Right cardiac atrium (tissue), 5 donors: ENCODE measurements around the gene B3GNT5. TPM values are rescaled to one million over a fixed set of nuclear protein-coding genes. Genes with fewer than 3 reads are reported as not detected.

Experiments
- ATAC-seq, 2 donors: fragments of 200-7000 bp; cut with Tn5 transposase; one replicate each; pipeline versions ENCODE4 v1.8.0 to v1.9.1; 2020; ENCODE audit warnings: moderate library complexity in 2 of 2, mild to moderate bottlenecking in 1 of 2
- DNase-seq, 3 donors: peaks; one replicate each; pipeline ENCODE4 v3.0.0-alpha.2; 2020
- H3K27ac ChIP-seq: one replicate; pipeline ENCODE4 v1.5.1; 2013; ENCODE audit warnings: mild to moderate bottlenecking, low read length, control low read depth, moderate library complexity
- H3K27me3 ChIP-seq: one replicate; pipeline ENCODE4 v1.6.1; 2013; ENCODE audit not compliant: control insufficient read depth, insufficient read depth
- H3K4me1 ChIP-seq: one replicate; pipeline ENCODE4 v1.6.1; 2013; ENCODE audit warnings: low read length; ENCODE audit not compliant: control insufficient read depth, insufficient read depth
- H3K4me3 ChIP-seq: one replicate; pipeline ENCODE4 v1.5.1; 2013; ENCODE audit warnings: low read length, control low read depth
- H3K9me3 ChIP-seq: one replicate; pipeline ENCODE4 v1.6.1; 2013; ENCODE audit warnings: low read length; ENCODE audit not compliant: control insufficient read depth
- WGBS: extraction: QIAGEN DNeasy Blood & Tissue Kit; methylation state at CpG from one replicate; pipeline ENCODE4 v1.1.7; 2013; 5-methylcytosine and 5-hydroxymethylcytosine counted together
- intact Hi-C, 4 donors: fragments of 100-400 bp; cut with DNase I; formaldehyde crosslinking; loops; one replicate each; pipeline versions ENCODE4 v1.11.0 to v1.14.0; 2022 to 2023
- polyA plus RNA-seq: library from polyadenylated mRNA; stranded (reverse); fragments of 200-250 nt; gene quantifications from one replicate; pipeline ENCODE4 v1.2.3, GENCODE V29; 2013
- total RNA-seq, 4 donors: library from RNA; stranded (reverse); fragmentation: NEBNext Ultra II Directional; extraction: Animal tissue kit (Norgen Biotek cat#: 25700); gene quantifications; one replicate each; pipeline ENCODE4 v1.2.1, GENCODE V29; 2021
- donor health status: healthy with polysubstance abuse.
- donor health status: DM: no; HTN: yes; CAD: no.
- donor health status: DM: no; HTN: no; CAD: no.
- donor health status: DM: no; HTN: yes; CAD: no; lungs with severe emphysema.
- donor health status: DM: yes; HTN: yes; CAD: no.

The B3GNT5 gene
- total and polyA plus RNA-seq, 5 donors = 1.8 to 4.3 (median 2.5) TPM

DNA sequence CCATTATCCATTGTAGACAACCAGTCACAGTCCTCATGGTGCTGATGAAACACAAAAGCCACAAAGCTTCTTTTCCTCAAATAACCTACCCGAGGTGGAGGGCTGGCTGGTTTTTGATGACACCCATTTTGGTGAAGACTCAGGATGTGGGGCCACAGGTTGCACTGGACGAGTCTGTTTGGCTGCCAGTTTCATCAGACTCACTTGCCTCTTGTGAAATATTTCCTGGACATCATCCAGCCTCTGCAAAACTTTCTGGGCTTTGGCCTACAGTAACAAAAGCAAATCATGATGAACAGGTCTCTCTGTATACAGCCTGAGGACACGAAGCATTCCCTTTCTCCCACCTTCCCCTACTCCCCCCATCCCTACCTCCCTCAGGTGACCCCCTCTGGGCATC is 42.2 kb downstream of the B3GNT5 start:
- WGBS = 46% methylated on average over 3 of the region's 3 CpGs
- H3K27ac ChIP-seq = no peak overlapping the region
- H3K9me3 ChIP-seq = no peaks in the 10 kb centered on the region
- H3K4me1 ChIP-seq = no peaks in the 10 kb centered on the region
- no peaks in the 10 kb centered on the region for H3K27me3 ChIP-seq
- H3K4me3 ChIP-seq = no peak overlapping the region
- ATAC-seq (peak; percentile 54 to 60), DNase-seq (no peak)
- intact Hi-C loops = no loop called here

DNA sequence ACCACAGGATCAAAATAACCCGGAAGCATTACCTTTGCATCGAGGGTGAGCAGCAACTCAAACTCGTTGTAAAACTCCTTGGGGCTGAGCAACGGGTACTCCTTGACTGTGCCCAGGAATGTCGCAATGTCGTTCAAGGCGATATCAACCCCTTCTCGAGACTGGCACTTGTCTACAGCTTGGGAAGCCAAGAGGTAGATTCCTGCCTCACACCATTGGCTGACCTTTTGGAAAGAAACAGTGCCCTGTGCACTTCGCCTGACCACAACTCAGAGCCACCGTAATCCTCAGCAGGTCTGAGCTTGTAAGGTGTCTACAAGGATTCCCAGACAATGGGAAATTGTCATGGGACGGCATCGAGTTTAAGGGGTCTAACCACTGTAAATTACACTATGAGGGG is 43.9 kb downstream of the B3GNT5 start:
- H3K27ac ChIP-seq = no peak overlapping the region
- DNase-seq = no peak
- no peaks in the 10 kb centered on the region for H3K9me3 ChIP-seq
- no peaks in the 10 kb centered on the region for H3K4me1 ChIP-seq
- ATAC-seq = no peak
- 89% methylated on average over 12 of the region's 12 CpGs for WGBS
- H3K4me3 ChIP-seq = no peak overlapping the region
- intact Hi-C loops = no loop called here
- H3K27me3 ChIP-seq = no peaks in the 10 kb centered on the region

DNA sequence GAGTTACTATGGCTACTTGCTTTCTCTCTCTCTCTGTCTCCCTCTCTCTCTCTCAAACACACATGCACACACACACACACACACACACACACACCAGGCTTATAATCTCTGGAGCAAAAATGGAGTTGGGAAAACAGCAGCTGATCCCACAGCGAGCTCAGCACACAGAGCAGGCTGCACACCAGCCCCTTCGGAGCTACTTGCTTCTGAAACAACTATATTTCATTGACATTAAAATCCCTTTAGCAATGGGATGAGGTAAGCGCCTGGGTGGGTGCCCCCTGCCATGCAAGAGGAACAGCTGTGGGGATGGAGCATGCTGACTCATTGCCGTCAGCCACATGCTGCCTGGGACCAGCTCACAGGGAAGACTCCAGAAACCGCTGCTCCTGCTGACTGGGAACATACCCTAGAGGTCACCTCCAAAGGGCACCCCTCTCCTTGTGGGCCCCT is 45.7 kb downstream of the B3GNT5 start:
- Histone ChIP-seq H3K9me3 (no peaks in the 10 kb centered on the region), H3K4me3 (no peak overlapping the region), H3K27me3 (no peaks in the 10 kb centered on the region), H3K27ac (no peak overlapping the region), H3K4me1 (no peaks in the 10 kb centered on the region)
- ATAC-seq (peak; percentile 52 to 82), DNase-seq (peak; percentile 80 to 84 (median 81))
- WGBS = 62% methylated on average over 5 of the region's 5 CpGs
- intact Hi-C loops = no loop called here

DNA sequence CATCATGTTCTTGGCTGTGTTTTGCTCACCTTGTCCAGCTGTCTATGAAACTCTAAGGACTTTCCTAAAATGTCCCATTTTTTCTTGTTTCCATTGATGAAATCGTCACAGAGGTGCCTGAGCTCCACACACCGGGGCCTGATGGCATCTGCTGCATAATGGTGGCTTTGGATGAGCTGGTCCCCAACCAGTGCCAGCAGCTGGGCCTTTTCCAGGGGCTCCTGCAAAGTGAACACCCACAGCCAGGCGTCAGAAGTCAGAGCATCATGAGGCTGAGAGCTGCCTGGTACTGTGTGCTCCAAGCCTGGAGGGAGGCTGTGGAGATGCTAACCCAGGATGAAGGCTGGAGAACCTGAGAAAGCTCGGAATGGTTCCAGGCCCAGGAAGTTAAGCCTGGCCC is 46.9 kb downstream of the B3GNT5 start:
- no peak overlapping the region for H3K27ac ChIP-seq
- no peak for DNase-seq
- no peak for ATAC-seq
- H3K4me3 ChIP-seq = no peak overlapping the region
- intact Hi-C loops = no loop called here
- H3K4me1 ChIP-seq = no peaks in the 10 kb centered on the region
- H3K27me3 ChIP-seq = no peaks in the 10 kb centered on the region
- H3K9me3 ChIP-seq = no peaks in the 10 kb centered on the region
- WGBS = 96% methylated on average over 4 of the region's 4 CpGs

DNA sequence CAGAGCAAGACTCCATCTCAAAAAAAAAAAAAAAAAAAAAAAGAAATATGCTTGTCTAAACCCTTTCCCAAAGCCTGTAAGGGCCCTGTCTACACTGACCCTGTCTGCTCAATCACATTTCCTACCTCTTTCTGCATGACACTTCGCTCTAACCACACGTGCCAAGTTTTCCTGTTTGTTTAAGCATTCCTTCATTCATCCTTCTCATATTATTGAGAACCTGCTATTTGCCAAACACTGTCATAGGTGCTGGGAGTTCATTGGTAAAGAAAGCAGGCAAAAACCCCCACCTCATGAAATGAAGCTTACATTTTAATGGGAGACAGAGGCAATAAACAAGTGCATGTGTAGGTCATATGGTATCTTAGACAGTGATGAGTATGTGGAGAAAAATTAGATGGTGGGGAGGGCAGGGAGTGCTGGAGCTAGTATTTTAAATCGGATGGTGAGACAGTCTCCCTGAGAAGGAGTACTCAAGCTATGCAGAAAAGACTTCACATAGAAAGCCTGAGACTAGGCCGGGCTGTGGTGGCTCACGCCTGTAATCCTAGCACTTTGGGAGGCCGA is 48.0 kb downstream of the B3GNT5 start:
- Histone ChIP-seq H3K27me3 (no peaks in the 10 kb centered on the region), H3K27ac (no peak overlapping the region), H3K4me3 (no peak overlapping the region), H3K9me3 (no peaks in the 10 kb centered on the region), H3K4me1 (no peaks in the 10 kb centered on the region)
- ATAC-seq (no peak), DNase-seq (no peak)
- intact Hi-C loops = no loop called here
- 90% methylated on average over 6 of the region's 6 CpGs for WGBS

DNA sequence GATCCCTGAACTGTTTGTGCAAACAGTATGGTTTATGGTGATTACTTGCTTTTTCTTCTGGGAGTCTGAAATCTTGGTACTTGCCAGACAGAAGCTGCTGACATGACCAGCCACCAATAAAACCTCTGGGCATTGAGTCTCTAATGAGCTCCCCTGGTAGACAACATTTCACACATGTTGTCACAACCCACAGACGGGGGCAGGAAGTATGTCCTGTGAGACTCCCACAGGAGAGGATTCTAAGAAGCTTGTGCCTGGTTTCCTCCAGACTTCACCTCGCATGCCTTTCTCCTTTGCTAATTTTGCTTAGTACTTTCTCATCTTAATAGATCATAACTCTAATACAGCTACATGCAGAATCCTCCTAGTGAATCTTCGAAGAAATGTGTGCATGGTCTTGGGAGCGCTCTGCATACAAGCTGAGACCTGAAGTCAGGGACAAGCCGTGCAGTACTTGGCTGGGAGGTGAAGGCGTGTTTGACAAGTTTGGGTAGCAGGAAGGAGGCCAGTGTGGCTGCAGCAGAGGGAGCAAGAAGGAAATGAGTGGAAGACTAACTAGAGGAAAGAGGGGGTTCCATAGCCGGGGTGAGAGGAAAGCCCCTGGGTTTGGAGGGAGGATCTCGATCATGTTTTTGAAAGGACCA is 49.0 kb downstream of the B3GNT5 start:
- H3K27ac ChIP-seq = no peak overlapping the region
- ATAC-seq = no peak
- no peaks in the 10 kb centered on the region for H3K4me1 ChIP-seq

DNA sequence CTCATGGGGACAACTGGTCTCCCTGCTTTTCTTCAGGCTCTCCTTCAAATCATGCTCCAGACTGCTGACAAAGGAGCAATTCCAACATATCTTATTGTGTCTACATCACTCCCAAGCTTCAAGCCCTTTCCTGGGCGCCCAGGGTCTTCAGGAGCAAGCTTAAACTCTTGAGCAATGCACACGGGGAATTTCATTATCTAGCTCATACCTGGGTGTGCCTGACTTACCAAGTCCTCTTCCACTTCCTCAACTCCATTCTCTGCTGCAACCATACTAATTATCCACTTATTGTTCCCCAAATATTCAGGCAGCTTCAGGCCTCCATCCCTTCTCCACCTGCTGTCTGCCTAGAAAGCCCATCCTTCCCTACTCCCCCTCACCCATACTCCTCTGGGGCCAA is 50.6 kb downstream of the B3GNT5 start:
- no peaks in the 10 kb centered on the region for H3K9me3 ChIP-seq
- no peak overlapping the region for H3K4me3 ChIP-seq
- no peak overlapping the region for H3K27ac ChIP-seq
- 81% methylated on average over 2 of the region's 2 CpGs for WGBS
- DNase-seq = no peak
- intact Hi-C loops = no loop called here
- no peak for ATAC-seq
- H3K27me3 ChIP-seq = no peaks in the 10 kb centered on the region
- no peaks in the 10 kb centered on the region for H3K4me1 ChIP-seq

More for the DNA sequence above, 49.0 kb downstream of the B3GNT5 start:
- DNase-seq = no peak
- Histone ChIP-seq H3K4me3 (no peak overlapping the region), H3K27me3 (no peaks in the 10 kb centered on the region), H3K9me3 (no peaks in the 10 kb centered on the region)
- WGBS = 56% methylated on average over 8 of the region's 8 CpGs
- intact Hi-C loops = no loop called here

DNA sequence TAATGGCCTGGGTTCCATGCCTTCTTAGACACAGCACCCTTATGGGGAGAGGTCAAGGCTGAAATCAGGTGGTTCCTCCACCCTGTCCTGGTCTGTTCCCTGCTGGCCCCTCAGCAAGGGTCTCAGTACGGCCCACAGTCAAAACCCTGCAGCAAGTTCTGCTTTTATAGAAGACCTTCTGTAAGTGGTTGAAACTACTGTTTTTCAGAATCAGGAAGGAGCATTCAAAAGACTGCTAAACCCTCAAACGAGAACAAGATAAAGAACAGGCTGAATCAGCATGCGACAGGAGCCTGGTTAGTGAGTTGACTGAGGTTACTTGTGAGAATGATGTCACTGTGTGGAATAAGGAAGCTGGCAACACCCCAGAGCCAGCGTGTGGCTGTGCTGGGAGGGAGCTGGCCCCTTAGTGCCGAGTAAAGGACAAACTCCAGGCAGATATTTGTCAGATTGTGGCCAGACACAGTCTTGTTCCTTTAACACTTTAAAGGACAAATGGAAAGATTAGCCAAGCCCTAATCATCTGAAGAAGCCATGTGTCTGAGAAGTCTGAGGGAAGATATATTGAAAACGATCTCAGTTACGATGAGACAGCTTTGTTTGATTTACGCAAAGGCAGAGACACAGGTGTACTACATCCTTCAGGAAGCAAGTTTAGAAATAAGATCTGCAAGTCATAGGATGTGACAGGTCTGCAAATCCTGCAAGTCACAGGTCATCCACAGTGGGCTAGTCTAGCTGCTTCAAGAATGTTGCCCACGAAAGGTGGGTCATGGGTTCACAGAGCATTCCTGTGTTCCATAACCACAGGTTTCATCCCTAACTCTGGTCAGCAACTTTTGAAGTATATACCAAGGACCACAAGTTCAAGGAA is 54.0 kb downstream of the B3GNT5 start:
- no peak overlapping the region for H3K4me3 ChIP-seq
- no peaks in the 10 kb centered on the region for H3K9me3 ChIP-seq
- H3K4me1 ChIP-seq = no peaks in the 10 kb centered on the region
- H3K27ac ChIP-seq = peak overlapping the region; percentile 45
- H3K27me3 ChIP-seq = no peaks in the 10 kb centered on the region
- peak; percentile 67 to 90 (median 85) for DNase-seq
- intact Hi-C loops = no loop called here
- 47% methylated on average over 9 of the region's 9 CpGs for WGBS
- ATAC-seq = peak; percentile 86 to 91

DNA sequence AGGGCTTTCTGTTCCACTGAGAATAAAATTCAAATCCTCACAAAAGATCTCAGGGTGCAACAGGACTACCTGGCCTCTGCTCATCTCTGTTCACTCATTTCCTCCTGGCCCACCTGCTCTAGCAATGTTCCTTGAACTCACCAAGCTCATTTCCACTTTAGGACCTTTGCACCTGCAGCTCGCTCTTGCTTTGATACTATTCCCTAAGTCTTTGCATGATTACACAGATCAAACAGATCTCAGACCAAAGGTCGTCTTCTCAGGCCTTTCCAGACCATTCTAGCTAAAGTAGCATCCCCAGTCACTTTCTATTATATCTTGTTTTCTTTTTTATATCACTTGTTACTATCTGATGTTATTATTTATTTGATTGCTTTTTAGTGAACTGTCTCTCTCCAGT is 54.7 kb downstream of the B3GNT5 start:
- ATAC-seq (no peak), DNase-seq (no peak)
- intact Hi-C loops = no loop called here
- no peaks in the 10 kb centered on the region for H3K27me3 ChIP-seq
- no peaks in the 10 kb centered on the region for H3K9me3 ChIP-seq
- H3K4me1 ChIP-seq = no peaks in the 10 kb centered on the region
- H3K27ac ChIP-seq = no peak overlapping the region
- WGBS = 97% methylated on average over 2 of the region's 2 CpGs
- H3K4me3 ChIP-seq = no peak overlapping the region

DNA sequence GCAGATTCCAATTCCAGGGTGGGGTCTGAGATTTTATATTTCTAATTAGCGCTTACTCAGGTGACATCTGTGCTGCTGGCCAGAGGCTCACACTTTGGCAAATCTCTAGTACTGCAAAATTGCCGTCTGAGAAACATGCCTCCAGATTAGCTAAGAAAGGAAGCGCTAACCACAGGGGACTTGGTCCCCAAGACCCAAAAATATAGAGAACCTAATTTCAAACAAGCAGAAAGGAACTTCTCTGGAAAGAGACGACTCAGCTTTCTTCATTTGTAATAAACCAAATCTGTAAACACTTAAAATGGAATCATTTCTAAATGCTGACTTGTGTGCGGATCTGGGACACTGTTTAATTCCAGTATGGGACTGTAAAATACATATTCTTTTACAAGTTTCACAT is 55.7 kb downstream of the B3GNT5 start:
- intact Hi-C loops = no loop called here
- H3K27ac ChIP-seq = no peak overlapping the region

DNA sequence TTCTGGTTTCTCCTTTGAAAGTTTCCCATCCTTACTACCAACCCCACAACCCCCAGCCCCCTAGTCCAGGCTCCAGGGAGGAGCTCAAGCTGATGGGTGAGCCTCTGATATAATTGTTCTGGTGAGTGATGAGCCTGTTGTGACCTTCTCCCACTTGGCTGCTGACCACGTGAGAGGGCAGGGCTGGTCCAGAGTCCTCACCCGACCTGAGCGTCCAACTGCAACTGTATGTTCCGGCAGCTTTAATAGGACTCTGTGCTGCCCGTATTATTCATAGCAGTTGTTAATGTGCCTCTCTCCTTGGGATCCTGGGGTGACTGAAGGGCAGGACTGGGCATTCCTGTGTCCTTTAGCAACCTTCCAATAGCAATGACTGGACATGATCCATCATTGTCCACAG is 56.2 kb downstream of the B3GNT5 start:
- H3K9me3 ChIP-seq = no peaks in the 10 kb centered on the region
- H3K4me3 ChIP-seq = no peak overlapping the region
- 52% methylated on average over 5 of the region's 5 CpGs for WGBS
- ATAC-seq (peak; percentile 80 to 83), DNase-seq (peak in 2 of 3 donors; percentile 54 to 66)
- no peak overlapping the region for H3K27ac ChIP-seq
- H3K27me3 ChIP-seq = no peaks in the 10 kb centered on the region
- no peaks in the 10 kb centered on the region for H3K4me1 ChIP-seq
- intact Hi-C loops = no loop called here

More for the DNA sequence above, 55.7 kb downstream of the B3GNT5 start:
- Histone ChIP-seq H3K9me3 (no peaks in the 10 kb centered on the region), H3K4me1 (no peaks in the 10 kb centered on the region), H3K4me3 (no peak overlapping the region), H3K27me3 (no peaks in the 10 kb centered on the region)
- ATAC-seq (no peak), DNase-seq (no peak)
- 77% methylated on average over 5 of the region's 5 CpGs for WGBS
